Measurements from ENCODE around the gene ZMAT5.

DNA sequence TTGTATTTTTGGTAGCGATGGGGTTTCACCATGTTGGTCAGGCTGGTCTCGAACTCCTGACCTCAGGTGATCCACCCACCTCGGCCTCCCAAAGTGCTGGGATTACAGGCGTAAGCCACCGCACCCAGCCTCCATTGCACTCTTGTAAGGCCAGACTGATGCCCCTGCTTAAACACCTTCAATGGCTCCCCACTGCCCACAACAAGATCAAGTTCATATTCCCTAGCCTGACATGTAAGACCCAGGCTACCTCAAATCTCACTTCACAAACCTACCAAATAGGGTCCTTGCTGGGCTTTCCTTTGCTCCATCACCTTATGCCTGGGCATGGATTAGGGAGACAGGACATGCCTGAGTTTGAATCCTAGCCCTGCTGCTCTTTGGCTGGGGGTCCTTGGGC lies 13.4 kb upstream of the ZMAT5 start:
- TF ChIP-seq, protein P1, sequence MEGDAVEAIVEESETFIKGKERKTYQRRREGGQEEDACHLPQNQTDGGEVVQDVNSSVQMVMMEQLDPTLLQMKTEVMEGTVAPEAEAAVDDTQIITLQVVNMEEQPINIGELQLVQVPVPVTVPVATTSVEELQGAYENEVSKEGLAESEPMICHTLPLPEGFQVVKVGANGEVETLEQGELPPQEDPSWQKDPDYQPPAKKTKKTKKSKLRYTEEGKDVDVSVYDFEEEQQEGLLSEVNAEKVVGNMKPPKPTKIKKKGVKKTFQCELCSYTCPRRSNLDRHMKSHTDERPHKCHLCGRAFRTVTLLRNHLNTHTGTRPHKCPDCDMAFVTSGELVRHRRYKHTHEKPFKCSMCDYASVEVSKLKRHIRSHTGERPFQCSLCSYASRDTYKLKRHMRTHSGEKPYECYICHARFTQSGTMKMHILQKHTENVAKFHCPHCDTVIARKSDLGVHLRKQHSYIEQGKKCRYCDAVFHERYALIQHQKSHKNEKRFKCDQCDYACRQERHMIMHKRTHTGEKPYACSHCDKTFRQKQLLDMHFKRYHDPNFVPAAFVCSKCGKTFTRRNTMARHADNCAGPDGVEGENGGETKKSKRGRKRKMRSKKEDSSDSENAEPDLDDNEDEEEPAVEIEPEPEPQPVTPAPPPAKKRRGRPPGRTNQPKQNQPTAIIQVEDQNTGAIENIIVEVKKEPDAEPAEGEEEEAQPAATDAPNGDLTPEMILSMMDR (IDR thresholded peaks at IDR 0.05), result no peak
- TF ChIP-seq POLR2A (IDR thresholded peaks at IDR 0.05), result no peak
